CD8-positive, alpha-beta memory T cell (primary cell): Measurements from ENCODE around the gene PIK3R5. TPM values are rescaled to one million over a fixed set of nuclear protein-coding genes. Genes with fewer than 3 reads are reported as not detected.
"Not testable (repeated sequence)": the region's sequence is repeated elsewhere in the genome, so short reads cannot be mapped to it uniquely, and the experiment has no call there.

ENCODE experiments used
- CTCF ChIA-PET: fragments of 350-600 bp; sonication (Branson Sonifier 250); formaldehyde crosslinking; loops from one replicate; lab custom pipeline; 2021; ENCODE audit warnings: antibody characterized with exemption; lab: Charles Lee
- POLR2A ChIA-PET: fragments of 350-600 bp; sonication (Branson Sonifier 250); formaldehyde crosslinking; loops from one replicate; lab custom pipeline; 2021; ENCODE audit warnings: antibody characterized with exemption; lab: Charles Lee
- DNase-seq, 5 donors: peaks; one replicate each; pipeline versions ENCODE4 v3.0.0 to v3.0.0-alpha.2; 2020 to 2022; ENCODE audit warnings: mixed read lengths in 1 of 5
- H3K27ac ChIP-seq: one replicate; pipeline ENCODE4 v1.7.0; 2013; ENCODE audit warnings: low read depth, mild to moderate bottlenecking, low read length, moderate library complexity
- H3K27me3 ChIP-seq: 2 replicates; pipeline ENCODE4 v1.7.0; 2013; ENCODE audit warnings: low read length, mild to moderate bottlenecking; ENCODE audit not compliant: insufficient read depth, poor library complexity, severe bottlenecking
- H3K36me3 ChIP-seq: 2 replicates; pipeline ENCODE4 v1.7.0; 2013; ENCODE audit warnings: mild to moderate bottlenecking, low read length, moderate library complexity; ENCODE audit not compliant: insufficient read depth
- H3K4me1 ChIP-seq: 2 replicates; pipeline ENCODE4 v1.7.0; 2013; ENCODE audit warnings: mild to moderate bottlenecking, low read length, moderate library complexity; ENCODE audit not compliant: insufficient read depth
- H3K4me3 ChIP-seq: 2 replicates; pipeline ENCODE4 v1.7.0; 2013; ENCODE audit warnings: mild to moderate bottlenecking, low read length
- H3K9me3 ChIP-seq: 2 replicates; pipeline ENCODE4 v1.7.0; 2013; ENCODE audit warnings: mild to moderate bottlenecking, low read length
- H3K27ac Mint-ChIP-seq, 8 donors: one replicate each; pipeline ENCODE4 v1.8.0; 2020 to 2021; ENCODE audit warnings: mixed read lengths in 8 of 8, mild to moderate bottlenecking in 6 of 8, inconsistent platforms in 3 of 8, moderate library complexity in 3 of 8
- H3K27me3 Mint-ChIP-seq, 2 donors: one replicate each; pipeline ENCODE4 v1.8.0; 2020 to 2021; ENCODE audit warnings: mixed read lengths in 2 of 2, mild to moderate bottlenecking in 1 of 2, moderate library complexity in 1 of 2
- H3K36me3 Mint-ChIP-seq, 3 donors: one replicate each; pipeline ENCODE4 v1.8.0; 2020 to 2021; ENCODE audit warnings: mixed read lengths in 3 of 3, inconsistent platforms in 1 of 3, mild to moderate bottlenecking in 1 of 3
- H3K4me1 Mint-ChIP-seq, 3 donors: one replicate each; pipeline ENCODE4 v1.8.0; 2020 to 2021; ENCODE audit warnings: mixed read lengths in 3 of 3, inconsistent platforms in 1 of 3, mild to moderate bottlenecking in 1 of 3
- H3K4me3 Mint-ChIP-seq, 7 donors: one replicate each; pipeline ENCODE4 v1.8.0; 2020 to 2021; ENCODE audit warnings: mixed read lengths in 7 of 7, mild to moderate bottlenecking in 6 of 7, moderate library complexity in 4 of 7, inconsistent platforms in 2 of 7
- H3K9me3 Mint-ChIP-seq, 5 donors: one replicate each; pipeline ENCODE4 v1.8.0; 2020 to 2022; ENCODE audit warnings: mixed read lengths in 5 of 5, mild to moderate bottlenecking in 3 of 5, moderate library complexity in 2 of 5, inconsistent platforms in 1 of 5
- polyA plus RNA-seq: library from polyadenylated mRNA; unstranded; fragments of 300-500 nt; fragmentation: Illumina TruSeq; gene quantifications from one replicate; pipeline ENCODE4 v1.2.3, GENCODE V29; 2021
- total RNA-seq, 2 experiments: library from RNA; stranded (reverse); gene quantifications; one replicate each; pipeline ENCODE4 v1.2.3, GENCODE V29; 2021

Gene PIK3R5
- total and polyA plus RNA-seq, 3 experiments from 2014 or later = 28.6 to 71.6 (median 30.2) TPM

DNA sequence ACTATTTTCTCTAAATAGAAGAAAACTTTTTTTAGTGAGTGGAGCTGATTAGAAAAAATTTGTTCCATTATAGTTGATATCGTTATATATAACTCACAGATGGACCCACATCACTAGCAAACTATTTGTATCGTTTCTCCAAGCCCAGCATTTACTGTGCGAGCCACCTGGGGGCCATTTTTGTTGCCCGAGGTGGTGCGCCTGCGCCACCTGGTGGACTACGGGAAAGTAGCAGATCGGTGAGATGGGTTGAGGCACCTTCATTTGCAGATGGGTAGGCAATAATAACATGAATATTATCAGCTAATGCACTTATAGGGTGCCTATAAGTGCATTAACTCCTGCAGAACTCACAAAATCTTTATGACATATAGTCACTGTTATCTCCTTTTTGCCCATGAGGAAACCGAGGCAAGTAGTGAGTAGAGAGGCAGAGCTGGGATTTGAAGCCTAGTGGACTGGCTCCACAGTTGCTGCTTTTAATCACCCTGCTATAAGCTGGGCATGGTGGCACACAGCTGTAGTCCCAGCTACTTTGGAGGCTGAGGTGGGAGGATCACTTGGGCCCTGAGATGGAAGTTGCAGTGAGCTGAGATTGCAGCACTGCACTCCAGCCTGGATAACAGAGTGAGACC, 32.6 kb upstream of the PIK3R5 start:
- CTCF ChIA-PET = interaction anchor here (0.7 to 2.2 kb wide), 38 partner anchors 12 to 938 kb away, joined by 3 to 18 read pairs (median 4); partner anchors contain the start of genes MYH10 and PIK3R5
- peaks cover 27 to 30% of the 10 kb centered on the region in 2 donors for H3K27me3 Mint-ChIP-seq

DNA sequence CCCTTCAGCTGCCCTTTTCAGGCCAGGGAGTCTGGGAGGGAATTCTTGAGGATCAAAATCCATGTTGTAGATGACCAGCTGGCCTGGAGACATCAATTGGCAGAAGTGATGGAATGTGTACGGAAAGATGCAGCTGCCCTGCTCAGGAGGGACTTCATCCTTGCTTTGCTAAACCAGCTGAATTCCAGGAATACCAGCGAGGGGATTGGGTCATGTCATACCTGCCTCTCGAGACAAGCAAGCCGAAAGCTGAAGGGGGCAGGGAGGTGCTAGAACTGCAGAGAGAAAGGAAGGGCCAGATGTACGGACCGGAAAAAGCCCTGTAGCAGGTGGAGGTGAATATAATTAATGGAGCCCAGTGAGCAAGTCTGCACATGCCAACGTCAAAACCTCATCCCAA, 30.2 kb upstream of the PIK3R5 start:
- peaks cover 0 to 2% (median 0%) of the 10 kb centered on the region in 3 donors for H3K36me3 Mint-ChIP-seq
- Histone ChIP-seq H3K4me3 (no peak overlapping the region), H3K27me3 (no peaks in the 10 kb centered on the region), H3K27ac (no peak overlapping the region), H3K9me3 (no peaks in the 10 kb centered on the region), H3K4me1 (peaks cover 3% of the 10 kb centered on the region), H3K36me3 (no peaks in the 10 kb centered on the region)
- no peak for DNase-seq
- CTCF ChIA-PET = interaction anchor here (1.1 to 2.8 kb wide), 6 partner anchors 9 to 249 kb away, joined by 3 to 8 read pairs (median 6); no protein-coding TSS in a partner anchor
- H3K4me1 Mint-ChIP-seq = peaks cover 5 to 13% (median 6%) of the 10 kb centered on the region in 3 donors
- POLR2A ChIA-PET = no interaction called here
- no peak overlapping the region for H3K4me3 Mint-ChIP-seq
- H3K27ac Mint-ChIP-seq = no peak overlapping the region
- H3K9me3 Mint-ChIP-seq = no peaks in the 10 kb centered on the region
- H3K27me3 Mint-ChIP-seq = peaks cover 11 to 13% of the 10 kb centered on the region in 2 donors

More for the DNA sequence above, 32.6 kb upstream of the PIK3R5 start:
- H3K36me3 ChIP-seq = no peaks in the 10 kb centered on the region
- H3K4me1 ChIP-seq = peaks cover 8% of the 10 kb centered on the region
- Mint-ChIP-seq H3K36me3 (peaks cover 0 to 6% (median 0%) of the 10 kb centered on the region in 3 donors), H3K27ac (peak overlapping the region in 1 of 8 donors; percentile 61), H3K4me3 (peak overlapping the region in 1 of 7 donors; percentile 4), H3K4me1 (peaks cover 7 to 19% (median 10%) of the 10 kb centered on the region in 3 donors), H3K9me3 (no peaks in the 10 kb centered on the region)
- peak; percentile 66 to 85 (median 69) for DNase-seq
- peaks cover 7% of the 10 kb centered on the region for H3K27me3 ChIP-seq
- POLR2A ChIA-PET = no interaction called here
- H3K9me3 ChIP-seq = no peaks in the 10 kb centered on the region
- H3K27ac ChIP-seq = no peak overlapping the region
- no peak overlapping the region for H3K4me3 ChIP-seq

DNA sequence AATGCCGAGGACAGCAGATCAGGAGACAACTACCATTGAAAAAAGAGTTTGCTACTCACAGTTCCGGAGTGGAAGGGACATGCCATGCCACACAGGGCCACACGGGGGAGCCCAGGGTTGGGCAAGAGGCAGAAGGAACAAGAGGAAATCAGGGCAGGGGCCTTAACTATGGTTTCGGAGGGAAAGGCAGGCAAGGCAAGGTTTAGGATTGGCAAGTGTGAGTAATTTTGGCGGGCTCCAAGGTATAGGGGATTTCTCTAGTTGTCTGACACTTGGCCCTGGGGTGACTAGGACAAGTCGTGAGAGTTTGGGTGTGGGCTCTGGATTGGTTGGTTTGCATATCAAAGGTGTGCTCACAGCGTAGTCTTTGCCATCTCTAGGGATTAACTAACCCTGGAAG, 28.8 kb upstream of the PIK3R5 start:
- Mint-ChIP-seq H3K27ac (peak overlapping the region in 2 of 8 donors; percentile 38 to 50), H3K27me3 (peaks cover 4 to 6% of the 10 kb centered on the region in 2 donors), H3K9me3 (no peaks in the 10 kb centered on the region), H3K4me3 (no peak overlapping the region), H3K4me1 (peaks cover 5 to 13% (median 8%) of the 10 kb centered on the region in 3 donors), H3K36me3 (peaks cover 0 to 2% (median 0%) of the 10 kb centered on the region in 3 donors)
- Histone ChIP-seq H3K9me3 (no peaks in the 10 kb centered on the region), H3K27me3 (no peaks in the 10 kb centered on the region), H3K27ac (no peak overlapping the region), H3K4me3 (no peak overlapping the region), H3K36me3 (no peaks in the 10 kb centered on the region), H3K4me1 (peaks cover 3% of the 10 kb centered on the region)
- ChIA-PET POLR2A (no interaction called here), CTCF (interaction anchor here (0.9 to 2.8 kb wide), 6 partner anchors 9 to 99 kb away, joined by 3 to 8 read pairs (median 4); no protein-coding TSS in a partner anchor)
- DNase-seq = peak; percentile 27 to 66 (median 32)

DNA sequence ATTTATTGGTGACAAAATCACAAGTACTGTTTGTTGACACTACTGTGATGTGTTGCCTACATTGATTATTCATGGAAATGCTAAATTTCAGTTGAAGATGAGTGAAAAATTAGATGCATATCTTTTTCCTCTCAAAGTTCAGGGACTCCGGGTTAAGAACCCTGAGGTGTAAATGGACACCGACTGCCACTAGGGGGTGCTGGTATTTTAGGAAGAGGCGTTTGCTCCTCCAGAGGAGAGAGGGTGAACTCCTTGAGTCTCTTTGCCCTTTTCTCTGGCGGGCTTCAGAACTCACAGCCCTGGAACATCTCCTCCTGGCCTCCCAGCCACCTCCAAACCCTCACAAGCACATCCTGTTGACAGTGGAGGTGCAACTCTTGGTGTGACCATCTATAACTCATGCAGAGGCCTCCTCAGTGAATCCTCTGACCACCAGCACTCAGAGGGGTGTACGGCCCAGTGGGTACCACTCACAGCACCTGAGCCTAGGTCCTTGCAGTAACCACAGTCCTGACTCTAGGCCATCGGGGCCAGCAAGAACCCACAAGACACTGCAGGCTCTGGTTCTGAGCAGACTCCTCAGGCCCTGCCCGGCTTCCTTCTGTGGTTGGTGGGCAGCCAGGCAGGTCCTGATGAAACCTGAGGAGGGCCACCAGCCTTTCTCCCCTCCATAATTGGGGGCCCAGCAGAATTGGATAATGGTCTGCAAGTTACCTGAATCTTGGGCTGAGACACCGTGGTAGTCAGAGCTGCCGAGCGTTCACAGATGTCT, 26.2 kb upstream of the PIK3R5 start:
- Histone ChIP-seq H3K4me3 (no peak overlapping the region), H3K27ac (no peak overlapping the region), H3K27me3 (no peaks in the 10 kb centered on the region), H3K4me1 (no peaks in the 10 kb centered on the region), H3K9me3 (no peaks in the 10 kb centered on the region), H3K36me3 (no peaks in the 10 kb centered on the region)
- ChIA-PET POLR2A (no interaction called here), CTCF (no interaction called here)
- Mint-ChIP-seq H3K27ac (peak overlapping the region in 1 of 8 donors; percentile 60), H3K4me1 (peaks cover 7 to 10% (median 8%) of the 10 kb centered on the region in 3 donors), H3K36me3 (peaks cover 0 to 2% (median 0%) of the 10 kb centered on the region in 3 donors), H3K4me3 (no peak overlapping the region), H3K27me3 (peaks cover 3% of the 10 kb centered on the region in 2 donors), H3K9me3 (peaks cover 0 to 2% (median 0%) of the 10 kb centered on the region in 5 donors)
- peak; percentile 33 to 69 (median 45) for DNase-seq

DNA sequence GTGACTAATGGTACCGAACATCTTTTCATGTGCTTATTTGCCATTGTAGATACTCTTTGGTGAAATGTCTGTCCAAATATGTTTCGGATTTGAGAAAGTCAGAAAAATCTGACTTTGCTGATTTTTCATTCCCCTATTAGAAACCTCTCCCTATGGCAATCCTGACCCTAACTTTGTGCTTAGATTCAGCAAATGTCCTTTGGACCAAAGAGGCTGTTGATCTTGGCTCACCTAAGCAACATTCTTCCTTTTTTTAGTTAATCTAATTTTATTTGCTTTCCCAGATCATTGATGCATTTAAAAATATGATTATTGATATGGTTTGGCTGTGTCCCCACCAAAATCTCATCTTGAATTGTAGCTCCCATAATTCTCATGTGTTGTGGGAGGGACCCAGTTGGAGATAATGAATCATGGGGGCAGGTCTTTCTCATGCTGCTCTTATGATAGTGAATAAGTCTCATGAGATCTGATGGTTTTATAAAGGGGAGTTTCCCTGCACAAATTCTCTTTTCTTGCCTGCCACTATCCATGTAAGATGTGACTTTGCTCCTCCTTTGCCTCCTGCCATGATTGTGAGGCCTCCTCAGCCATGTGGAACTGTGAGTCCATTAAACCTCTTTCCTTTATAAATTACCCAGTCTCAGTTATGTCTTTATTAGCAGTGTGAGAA, 22.9 kb upstream of the PIK3R5 start:
- H3K9me3 Mint-ChIP-seq, H3K36me3 Mint-ChIP-seq, H3K27me3 ChIP-seq, H3K4me1 ChIP-seq, DNase-seq, H3K27ac ChIP-seq, CTCF ChIA-PET, H3K4me3 ChIP-seq, H3K36me3 ChIP-seq, H3K27me3 Mint-ChIP-seq, H3K27ac Mint-ChIP-seq, H3K9me3 ChIP-seq, POLR2A ChIA-PET, H3K4me3 Mint-ChIP-seq: not testable (repeated sequence)
- H3K4me1 Mint-ChIP-seq = peaks cover 18 to 24% (median 19%) of the 10 kb centered on the region in 3 donors

DNA sequence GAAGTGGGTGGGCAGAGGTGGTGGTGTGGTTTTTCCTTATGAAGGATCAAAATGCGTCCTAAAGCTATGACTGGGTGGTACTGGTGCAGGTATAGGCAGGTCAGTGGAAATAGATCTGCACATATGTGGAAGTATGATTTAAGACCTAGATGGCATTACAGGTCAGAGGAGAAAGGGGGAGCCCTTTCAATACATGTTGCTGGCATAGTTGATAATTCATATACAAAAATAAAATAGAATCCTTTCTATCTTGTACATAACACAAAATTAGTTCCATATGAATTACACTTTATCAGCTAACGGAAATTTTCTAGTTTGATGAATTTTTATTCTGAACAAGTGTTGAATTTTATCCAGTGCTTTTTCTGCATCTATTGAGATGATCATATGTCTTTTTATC, 20.8 kb upstream of the PIK3R5 start:
- no peaks in the 10 kb centered on the region for H3K36me3 Mint-ChIP-seq
- Histone ChIP-seq H3K27me3 (no peaks in the 10 kb centered on the region), H3K9me3 (no peaks in the 10 kb centered on the region), H3K27ac (no peak overlapping the region), H3K4me1 (peaks cover 6% of the 10 kb centered on the region), H3K4me3 (no peak overlapping the region), H3K36me3 (no peaks in the 10 kb centered on the region)
- POLR2A ChIA-PET = no interaction called here
- peaks cover 0 to 6% (median 2%) of the 10 kb centered on the region in 5 donors for H3K9me3 Mint-ChIP-seq
- H3K4me3 Mint-ChIP-seq = peak overlapping the region in 1 of 7 donors; percentile 48
- H3K4me1 Mint-ChIP-seq = peaks cover 14 to 20% (median 16%) of the 10 kb centered on the region in 3 donors
- peaks cover 3% of the 10 kb centered on the region in 2 donors for H3K27me3 Mint-ChIP-seq
- H3K27ac Mint-ChIP-seq = peak overlapping the region in 4 of 8 donors; percentile 5 to 82 (median 44)
- DNase-seq = no peak
- CTCF ChIA-PET = interaction anchor here (2.5 kb wide), 1 partner anchor 12 kb away, joined by 14 read pairs; no protein-coding TSS in a partner anchor

DNA sequence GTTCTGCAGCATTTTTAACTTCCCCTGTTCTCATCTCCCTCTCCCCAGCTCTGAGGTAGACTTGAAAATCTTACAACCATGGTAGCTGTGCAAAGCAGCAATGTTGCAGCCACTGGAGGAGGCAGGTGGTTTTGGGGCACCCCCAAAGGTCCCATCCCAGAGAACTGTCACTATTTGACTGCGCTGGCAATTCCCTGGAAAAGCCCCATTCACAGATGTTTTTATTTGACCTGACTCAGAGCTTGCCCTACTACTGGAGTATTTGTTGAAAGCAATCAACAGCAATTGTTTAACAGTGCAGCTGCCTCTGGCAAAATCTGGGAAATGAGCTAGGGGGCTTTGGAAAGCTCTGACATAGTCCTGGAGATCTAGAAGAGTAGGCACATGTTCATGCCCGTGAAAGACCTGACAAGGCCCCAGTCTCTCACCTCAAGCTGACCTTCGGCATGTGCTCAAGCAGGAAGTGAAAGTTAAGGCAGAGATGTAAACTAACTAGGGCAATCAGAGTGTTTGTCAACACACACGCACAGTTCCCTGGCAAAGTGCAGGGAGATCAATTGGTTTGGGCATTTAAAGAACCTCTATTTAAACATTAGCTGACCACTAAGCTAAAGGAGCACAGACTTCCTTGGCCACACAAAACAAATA, 19.7 kb upstream of the PIK3R5 start:
- Histone ChIP-seq H3K27me3 (no peaks in the 10 kb centered on the region), H3K4me3 (no peak overlapping the region), H3K36me3 (no peaks in the 10 kb centered on the region), H3K27ac (no peak overlapping the region), H3K9me3 (no peaks in the 10 kb centered on the region), H3K4me1 (peaks cover 6% of the 10 kb centered on the region)
- peak overlapping the region in 3 of 7 donors; percentile 19 to 54 (median 52) for H3K4me3 Mint-ChIP-seq
- no peak for DNase-seq
- CTCF ChIA-PET = interaction anchor here (1.9 to 2.5 kb wide), 2 partner anchors 10 to 13 kb away, joined by 8 to 14 read pairs; no protein-coding TSS in a partner anchor
- peaks cover 13 to 19% (median 14%) of the 10 kb centered on the region in 3 donors for H3K4me1 Mint-ChIP-seq
- no peaks in the 10 kb centered on the region for H3K36me3 Mint-ChIP-seq
- peak overlapping the region in 7 of 8 donors; percentile 0 to 88 (median 51) for H3K27ac Mint-ChIP-seq
- POLR2A ChIA-PET = no interaction called here
- no peaks in the 10 kb centered on the region for H3K27me3 Mint-ChIP-seq
- H3K9me3 Mint-ChIP-seq = peaks cover 0 to 6% (median 2%) of the 10 kb centered on the region in 5 donors
